SK-N-SH (cell line): ENCODE results near the gene CNOT4.

Experiments used
- CTCF ChIP-seq: fragments of 200-600 bp; sonication (generic); IDR thresholded peaks from 2 replicates; pipeline ENCODE4 v1.6.1; 2017; ENCODE audit warnings: antibody characterized with exemption, mild to moderate bottlenecking, moderate library complexity
- EZH2phosphoT487 ChIP-seq: fragments of 200-600 bp; sonication (generic); IDR thresholded peaks from 2 replicates; pipeline ENCODE4 v1.6.1; 2017; ENCODE audit warnings: low read depth, mixed run types, mild to moderate bottlenecking, antibody characterized with exemption, moderate library complexity, borderline replicate concordance

DNA sequence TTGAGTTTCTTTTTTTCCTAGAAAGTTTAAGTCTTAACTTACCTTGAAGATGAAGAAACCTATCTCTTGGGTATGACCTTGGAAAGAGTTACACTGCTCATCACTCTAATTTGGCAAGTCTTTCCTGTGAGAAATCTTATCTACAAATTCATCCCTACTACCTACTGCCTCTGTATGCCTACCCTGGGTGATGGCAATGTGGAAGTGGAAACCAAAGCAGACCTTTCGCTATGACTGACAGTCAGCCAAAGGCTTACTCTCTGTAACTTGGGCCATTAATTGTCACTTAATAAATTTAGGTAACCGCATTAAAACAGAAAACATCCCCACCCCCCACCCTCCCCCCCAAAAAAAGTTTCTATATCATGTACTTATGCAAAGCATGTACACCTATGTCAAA lies 103.9 kb downstream of the CNOT4 start:
- TF ChIP-seq EZH2phosphoT487 (no peak), CTCF (no peak)
